Ishikawa (cell line): ENCODE measurements around the gene PARK7.

Experiments used
- CEBPB ChIP-seq: IDR thresholded peaks from 2 replicates; pipeline ENCODE4 v1.6.1; 2012
- CREB1 ChIP-seq: IDR thresholded peaks from 2 replicates; pipeline ENCODE4 v1.6.1; 2012; ENCODE audit warnings: low read depth
- EGR1 ChIP-seq: IDR thresholded peaks from 2 replicates; pipeline ENCODE4 v1.6.1; 2012
- EP300 ChIP-seq: IDR thresholded peaks from 2 replicates; pipeline ENCODE4 v1.6.1; 2012; ENCODE audit warnings: borderline replicate concordance
- FOXM1 ChIP-seq: IDR thresholded peaks from 2 replicates; pipeline ENCODE4 v1.6.1; 2012; ENCODE audit warnings: low read depth, borderline replicate concordance
- MAX ChIP-seq: IDR thresholded peaks from 2 replicates; pipeline ENCODE4 v1.6.1; 2012
- NFIC ChIP-seq: IDR thresholded peaks from 2 replicates; pipeline ENCODE4 v1.6.1; 2012
- RAD21 ChIP-seq: IDR thresholded peaks from 2 replicates; pipeline ENCODE4 v1.6.1; 2012; ENCODE audit warnings: low read depth
- REST ChIP-seq: IDR thresholded peaks from 2 replicates; pipeline ENCODE4 v1.6.1; 2012; ENCODE audit warnings: low read depth, mild to moderate bottlenecking
- TAF1 ChIP-seq: IDR thresholded peaks from 2 replicates; pipeline ENCODE4 v1.6.1; 2012; ENCODE audit warnings: low read depth, mild to moderate bottlenecking
- TCF12 ChIP-seq: IDR thresholded peaks from 2 replicates; pipeline ENCODE4 v1.6.1; 2012; ENCODE audit warnings: low read depth
- TEAD4 ChIP-seq: IDR thresholded peaks from 2 replicates; pipeline ENCODE4 v1.6.1; 2012
- USF1 ChIP-seq: IDR thresholded peaks from 2 replicates; pipeline ENCODE4 v1.6.1; 2012
- YY1 ChIP-seq: IDR thresholded peaks from 2 replicates; pipeline ENCODE4 v1.6.1; 2012; ENCODE audit warnings: low read depth
- ZBTB7A ChIP-seq: IDR thresholded peaks from 2 replicates; pipeline ENCODE4 v1.6.1; 2012; ENCODE audit warnings: low read depth

Gene PARK7

GRCh38 chr1:7983086-7983778 lies 21.7 kb downstream of the PARK7 start:
- TF ChIP-seq TEAD4 = no peak
- no peak for TF ChIP-seq REST
- no peak for TF ChIP-seq USF1
- no peak for TF ChIP-seq EGR1
- TF ChIP-seq YY1 = no peak
- no peak for TF ChIP-seq CREB1
- TF ChIP-seq TAF1 = no peak
- no peak for TF ChIP-seq NFIC
- TF ChIP-seq CEBPB = no peak
- no peak for TF ChIP-seq FOXM1
- no peak for TF ChIP-seq RAD21

GRCh38 chr1:7984811-7985210 lies 23.3 kb downstream of the PARK7 start:
- no peak for TF ChIP-seq CEBPB
- TF ChIP-seq MAX = no peak
- TF ChIP-seq EGR1 = no peak
- no peak for TF ChIP-seq ZBTB7A
- no peak for TF ChIP-seq RAD21
- TF ChIP-seq REST = no peak
- no peak for TF ChIP-seq TAF1
- TF ChIP-seq FOXM1 = no peak
- no peak for TF ChIP-seq NFIC
- TF ChIP-seq CREB1 = no peak
- no peak for TF ChIP-seq EP300
- no peak for TF ChIP-seq TCF12
- no peak for TF ChIP-seq USF1
- no peak for TF ChIP-seq YY1
- TF ChIP-seq TEAD4 = no peak

- TF ChIP-seq CREB1 (no peak), USF1 (0 out of 2 replicates have a peak, but pooled peaks have one; percentile 8)
These were observed 24.5 kb downstream of the PARK7 start for GRCh38 chr1:7985851-7986612.

GRCh38 chr1:7987528-7987927 lies 26.0 kb downstream of the PARK7 start:
- no peak for TF ChIP-seq CEBPB
- no peak for TF ChIP-seq CREB1
- TF ChIP-seq RAD21 = no peak
- no peak for TF ChIP-seq TCF12
- TF ChIP-seq EP300 = no peak
- no peak for TF ChIP-seq USF1
- no peak for TF ChIP-seq YY1
- no peak for TF ChIP-seq REST
- no peak for TF ChIP-seq MAX
- TF ChIP-seq EGR1 = no peak
- no peak for TF ChIP-seq FOXM1
- no peak for TF ChIP-seq TAF1
